Activated naive CD4-positive, alpha-beta T cell treated with anti-CD3 and anti-CD28 coated beads, Interleukin-2, amount 50 U/mL, for 16 hours (primary cell): ENCODE results near the gene NR2E1.

Source experiments
- DNase-seq: peaks from one replicate; pipeline ENCODE4 v3.0.0-alpha.2; 2020

NR2E1 gene

GRCh38 chr6:108171918-108172516 lies 6.2 kb downstream of the NR2E1 start:
- DNase-seq, result no peak

GRCh38 chr6:108174371-108175175 lies 8.8 kb downstream of the NR2E1 start:
- peak; percentile 31 for DNase-seq

GRCh38 chr6:108175176-108175591 lies 9.4 kb downstream of the NR2E1 start:
- no peak for DNase-seq

GRCh38 chr6:108175592-108176279 lies 9.9 kb downstream of the NR2E1 start:
- DNase-seq, result no peak

GRCh38 chr6:108176281-108177089 lies 10.7 kb downstream of the NR2E1 start:
- DNase-seq, result no peak

GRCh38 chr6:108179741-108180140 lies 13.9 kb downstream of the NR2E1 start:
- DNase-seq, result no peak

- no peak for DNase-seq
Measured at GRCh38 chr6:108180266-108180665, 14.4 kb downstream of the NR2E1 start.

GRCh38 chr6:108180776-108181175 lies 15.0 kb downstream of the NR2E1 start:
- DNase-seq, result no peak

- DNase-seq, result no peak
Measured at GRCh38 chr6:108186226-108186625, 20.4 kb downstream of the NR2E1 start.

- no peak for DNase-seq
Measured at GRCh38 chr6:108187519-108187918, 21.7 kb downstream of the NR2E1 start.

GRCh38 chr6:108193131-108193530 lies 27.3 kb downstream of the NR2E1 start:
- DNase-seq, result no peak

GRCh38 chr6:108193835-108194234 lies 28.0 kb downstream of the NR2E1 start:
- no peak for DNase-seq

GRCh38 chr6:108194503-108194902 lies 28.7 kb downstream of the NR2E1 start:
- DNase-seq, result no peak

GRCh38 chr6:108195209-108195608 lies 29.4 kb downstream of the NR2E1 start:
- DNase-seq, result no peak

- DNase-seq, result no peak
Measured at GRCh38 chr6:108198761-108199498, 33.1 kb downstream of the NR2E1 start.

- no peak for DNase-seq
Measured at GRCh38 chr6:108200186-108200585, 34.4 kb downstream of the NR2E1 start.

- no peak for DNase-seq
Measured at GRCh38 chr6:108200631-108201030, 34.8 kb downstream of the NR2E1 start.

- no peak for DNase-seq
Measured at GRCh38 chr6:108203189-108204112, 37.6 kb downstream of the NR2E1 start.

- no peak for DNase-seq
Measured at GRCh38 chr6:108207013-108207412, 41.2 kb downstream of the NR2E1 start.

- DNase-seq, result no peak
Measured at GRCh38 chr6:108209738-108210137, 43.9 kb downstream of the NR2E1 start.

GRCh38 chr6:108210556-108210955 lies 44.7 kb downstream of the NR2E1 start:
- no peak for DNase-seq
